H1 (cell line): ENCODE results near the gene LARP4. TPM values are rescaled to one million over a fixed set of nuclear protein-coding genes. Genes with fewer than 3 reads are reported as not detected.

Experiments used
- BACH1 ChIP-seq: IDR thresholded peaks from 2 replicates; pipeline ENCODE4 v1.6.1; 2012; ENCODE audit warnings: low read length, improper control_type of control experiment
- KDM1A ChIP-seq: fragments of 200-600, 300-600 bp; sonication (generic); IDR thresholded peaks from 2 replicates; pipeline ENCODE4 v1.7.1; 2016; ENCODE audit warnings: mild to moderate bottlenecking, low read length, borderline replicate concordance
- NRF1 ChIP-seq: IDR thresholded peaks from 2 replicates; pipeline ENCODE4 v1.6.1; 2011; ENCODE audit warnings: mild to moderate bottlenecking, low read depth, low read length, improper control_type of control experiment
- SP2 ChIP-seq: IDR thresholded peaks from 2 replicates; pipeline ENCODE4 v1.6.1; 2012; ENCODE audit warnings: mild to moderate bottlenecking, low read length, inconsistent platforms
- TBP ChIP-seq: IDR thresholded peaks from 2 replicates; pipeline ENCODE4 v1.6.1; 2011; ENCODE audit warnings: low read depth, low read length, improper control_type of control experiment
- polyA plus RNA-seq, 7 experiments: library from polyadenylated mRNA; depleted of rRNA in 3 of 7; stranded (reverse) in 5 of 7; unstranded in 2 of 7; fragments of >200 nt in 5 of 7; fragments of 200-250 nt in 2 of 7; gene quantifications; 1 replicate in 5 of 7; 2 replicates in 1 of 7; 4 replicates in 1 of 7; pipeline versions ENCODE4 v1.2.1 to v1.2.3, GENCODE V29; 2011 to 2013; ENCODE audit warnings: missing spikeins in 2 of 7, mixed read lengths in 2 of 7
- total RNA-seq: library from RNA; stranded (reverse); fragmentation: NEBNext Ultra II Directional; extraction: Animal tissue kit (Norgen Biotek cat#: 25700); gene quantifications from 2 replicates; pipeline ENCODE4 v1.2.1, GENCODE V29; 2021

LARP4 gene
- total and polyA plus RNA-seq, 2 of the 8 experiments (the other 6 are each of a cell fraction or from before 2014, with no cell fraction given): 12.8 to 93.9 TPM

- TF ChIP-seq TBP (no peak), NRF1 (no peak), BACH1 (no peak), SP2 (no peak), KDM1A (no peak)
- TF ChIP-seq, all 59 proteins: peak for 0
Observed at GRCh38 chr12:50452795-50453194, 52.1 kb downstream of the LARP4 start (continued).
